ENCODE data around the gene LSM12.
A peak's percentile ranks its signal among the peaks of the same experiment; 100 is the strongest.

The LSM12 gene

DNA sequence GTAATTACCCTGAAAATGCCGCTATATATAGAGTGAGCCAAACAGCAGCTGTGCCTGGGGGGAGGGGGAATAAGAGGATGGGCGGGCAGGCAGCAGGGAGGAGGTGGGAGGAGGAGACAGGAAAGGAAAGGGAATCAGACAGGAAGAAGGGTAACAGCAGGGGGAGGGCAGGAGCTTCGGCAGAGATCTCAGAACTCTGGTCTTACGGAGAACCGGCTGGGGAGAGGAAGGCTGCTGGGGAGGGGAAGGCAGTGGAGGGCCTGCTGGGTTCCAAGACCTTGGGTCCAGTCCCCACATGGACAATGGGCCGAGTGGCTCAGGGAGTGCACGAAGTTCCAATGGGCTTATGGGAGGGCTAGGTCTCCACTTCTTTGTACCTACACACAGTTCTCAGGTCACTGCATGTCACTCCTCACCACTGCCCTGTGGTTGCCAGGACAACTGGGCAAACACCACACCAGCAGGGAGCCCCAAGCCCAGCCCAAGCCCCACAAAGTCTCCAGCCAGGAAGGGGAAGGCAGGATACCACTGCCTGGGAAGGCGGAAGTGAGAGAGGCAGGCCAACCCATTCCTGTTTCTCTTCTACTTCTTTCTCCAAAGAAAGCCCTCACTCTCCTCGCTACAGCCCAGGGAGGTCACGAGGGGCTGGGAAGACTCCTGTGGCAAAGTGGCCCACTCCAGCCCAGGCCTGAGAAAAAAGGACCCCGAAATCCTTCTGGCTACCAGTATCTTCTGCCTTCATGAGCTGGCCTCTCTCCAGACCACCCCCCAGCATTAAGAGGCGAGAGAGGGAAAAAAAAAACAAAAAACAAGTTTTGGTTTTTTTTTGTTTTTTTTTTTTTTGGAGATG is 29.4 kb upstream of the LSM12 start:
- peak; percentile 81 for DNase-seq (ENCODE audit: low spot score)

DNA sequence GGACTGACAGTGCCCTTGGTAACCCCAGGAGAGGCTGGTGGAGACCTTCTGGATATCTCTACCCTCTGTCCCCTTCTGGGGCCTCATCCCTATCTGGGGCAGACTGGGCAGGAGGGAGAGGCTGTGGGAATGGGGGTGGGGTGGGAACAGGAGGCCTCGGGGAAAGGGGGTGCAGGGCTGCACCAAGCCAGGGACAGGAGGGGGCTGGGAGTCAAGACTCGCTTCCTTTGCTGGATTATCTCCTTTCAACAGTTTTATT is 28.8 kb upstream of the LSM12 start:
- no peak for DNase-seq (ENCODE audit: low spot score)

GRCh38 chr17:44094701-44095387 is 28.4 kb upstream of the LSM12 start:
- no peak for DNase-seq (ENCODE audit: low spot score)

DNA sequence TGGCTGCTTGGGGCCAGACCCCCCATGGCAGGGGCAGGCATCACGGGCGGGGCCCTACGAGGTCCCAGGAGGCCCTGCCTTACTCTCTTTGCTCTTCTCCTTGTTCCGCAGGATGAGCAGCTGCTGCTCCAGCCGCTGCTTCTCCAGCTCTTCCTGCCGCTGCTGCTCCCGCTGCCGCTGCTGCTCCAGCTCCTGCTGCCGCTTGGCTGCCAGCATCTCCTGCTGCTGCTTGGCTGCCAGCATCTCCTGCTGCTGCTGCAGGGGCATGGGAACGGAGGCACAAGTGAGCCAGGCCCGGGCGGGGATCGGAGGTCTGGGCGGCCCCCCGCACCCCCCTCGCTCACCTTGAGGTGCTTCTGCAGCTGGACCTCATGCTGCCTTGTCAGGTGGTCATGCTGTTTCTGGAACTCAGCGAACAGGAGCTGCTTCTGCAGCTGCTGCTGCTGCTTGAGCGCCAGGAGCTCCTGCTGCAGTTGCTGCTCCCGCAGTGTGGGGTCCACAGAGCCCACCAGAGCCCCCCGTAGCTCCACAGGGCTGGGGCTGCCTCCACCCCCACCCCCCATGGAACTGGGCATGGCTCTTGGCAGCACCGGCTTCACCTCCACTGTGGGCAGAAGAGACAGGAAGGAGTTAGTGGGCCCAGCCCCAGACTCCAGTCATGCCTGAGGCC is 26.9 kb upstream of the LSM12 start:
- no peak for DNase-seq (ENCODE audit: low spot score)

GRCh38 chr17:44092051-44092450 is 25.6 kb upstream of the LSM12 start:
- DNase-seq (ENCODE audit: low spot score): no peak

- no peak for DNase-seq (ENCODE audit: low spot score)
These were observed 24.9 kb upstream of the LSM12 start for GRCh38 chr17:44091200-44091997.

- no peak for DNase-seq (ENCODE audit: low spot score)
These were observed 21.8 kb upstream of the LSM12 start for GRCh38 chr17:44088254-44088653.

- DNase-seq (ENCODE audit: low spot score): no peak
These were observed 20.8 kb upstream of the LSM12 start for GRCh38 chr17:44087319-44087718.

GRCh38 chr17:44086364-44087311 is 20.2 kb upstream of the LSM12 start:
- peak; percentile 69 for DNase-seq (ENCODE audit: low spot score)

DNA sequence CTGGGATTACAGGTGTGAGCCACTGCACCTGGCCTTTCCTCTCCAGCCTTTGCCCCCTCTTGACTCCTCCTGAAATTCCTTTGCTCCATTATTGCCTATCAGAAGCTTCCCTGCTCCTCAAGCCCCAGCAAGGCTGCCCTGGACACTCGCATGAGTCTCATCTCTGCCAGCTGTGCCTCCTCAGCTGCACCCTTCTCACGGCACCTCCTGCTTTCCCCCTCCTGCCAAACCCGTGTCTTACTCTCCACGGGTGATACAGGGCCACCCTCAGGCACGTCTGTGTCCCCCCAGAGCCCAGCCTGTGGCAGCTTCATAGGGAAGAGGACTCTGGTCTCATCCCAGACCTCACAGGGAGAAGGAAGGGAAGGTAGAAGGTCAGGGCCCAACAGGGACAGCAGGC is 19.4 kb upstream of the LSM12 start:
- DNase-seq (ENCODE audit: low spot score): no peak

DNA sequence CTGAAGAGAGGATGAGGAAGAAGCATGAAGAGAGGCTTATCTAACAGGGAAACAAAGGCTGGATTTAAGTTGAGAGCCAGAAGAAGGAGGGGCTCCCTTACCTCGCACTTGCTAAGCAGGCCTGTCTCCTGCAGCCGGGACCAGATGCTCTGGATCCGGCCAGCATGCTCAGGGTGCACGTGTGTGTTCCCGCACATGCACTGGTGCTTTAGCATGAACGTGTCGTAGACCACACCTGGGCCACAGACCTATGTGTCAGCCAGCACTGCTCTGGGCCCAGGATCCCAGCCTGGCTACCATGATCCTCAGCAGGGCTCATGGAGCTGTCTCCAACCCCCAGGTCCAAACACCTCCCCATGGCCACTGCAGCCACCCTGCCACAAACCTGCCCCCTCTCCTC is 18.4 kb upstream of the LSM12 start:
- no peak for DNase-seq (ENCODE audit: low spot score)

DNA sequence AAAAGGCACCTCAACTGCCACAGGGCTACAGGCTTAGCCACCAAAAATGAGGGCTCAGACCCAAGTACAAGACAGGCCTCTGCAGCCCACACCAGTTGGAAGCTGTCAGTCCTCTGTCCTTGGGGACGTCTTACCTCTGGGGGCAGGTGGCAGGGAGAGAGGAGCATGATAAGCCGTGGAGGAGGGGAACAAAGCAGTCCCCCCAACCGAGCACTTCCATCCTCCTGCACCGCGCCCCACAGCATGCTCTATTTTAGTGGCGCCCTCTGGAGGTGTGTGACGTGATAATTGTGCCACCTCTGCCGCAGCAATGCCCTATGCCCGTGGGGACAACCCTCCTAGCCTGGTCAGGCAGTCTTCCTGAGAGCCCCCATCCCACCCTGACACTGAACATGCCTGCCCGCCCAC is 17.7 kb upstream of the LSM12 start:
- no peak for DNase-seq (ENCODE audit: low spot score)

- DNase-seq (ENCODE audit: low spot score): no peak
These were observed 16.9 kb upstream of the LSM12 start for GRCh38 chr17:44083250-44083849.

DNA sequence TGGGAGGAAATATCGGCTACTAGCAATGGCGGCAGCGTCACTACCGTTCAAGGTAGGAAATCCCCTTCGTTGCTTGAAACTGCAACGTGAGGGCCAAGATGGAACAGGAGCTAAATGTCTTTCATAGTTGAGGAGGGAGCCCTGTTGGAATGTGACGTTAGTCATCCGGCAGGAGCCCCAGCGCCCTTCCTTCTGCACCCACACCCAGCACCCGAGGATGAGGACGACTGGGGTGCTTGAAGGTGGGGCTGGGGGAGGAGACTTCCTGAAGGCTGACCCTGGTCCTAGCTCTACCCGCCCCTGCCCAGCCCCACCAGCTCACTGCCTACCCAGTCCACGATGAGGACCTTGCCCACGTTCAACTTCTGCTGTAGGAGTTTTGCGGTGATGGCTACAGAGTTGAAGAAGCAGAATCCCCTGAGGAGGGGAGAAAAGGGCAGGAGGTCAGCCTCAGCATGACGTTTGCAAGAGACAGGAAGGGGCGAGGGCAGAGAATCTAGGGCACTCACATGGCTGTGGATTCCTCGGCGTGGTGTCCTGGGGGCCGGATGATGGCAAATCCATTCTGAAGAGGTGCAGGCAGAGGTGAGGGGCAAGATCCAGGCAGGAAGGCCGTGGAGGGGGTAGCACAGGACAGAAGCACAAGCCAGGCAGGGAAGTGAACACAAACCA is 15.9 kb upstream of the LSM12 start:
- DNase-seq (ENCODE audit: low spot score): no peak

- no peak for DNase-seq (ENCODE audit: low spot score)
These were observed 15.2 kb upstream of the LSM12 start for GRCh38 chr17:44081681-44082080.

- no peak for DNase-seq (ENCODE audit: low spot score)
These were observed 13.7 kb upstream of the LSM12 start for GRCh38 chr17:44079877-44080821.

- DNase-seq (ENCODE audit: low spot score): no peak
These were observed 11.9 kb upstream of the LSM12 start for GRCh38 chr17:44078412-44078811.

- DNase-seq (ENCODE audit: low spot score): no peak
These were observed 11.1 kb upstream of the LSM12 start for GRCh38 chr17:44077595-44077909.
